ENCODE results near the gene CACNA1C.

DNA sequence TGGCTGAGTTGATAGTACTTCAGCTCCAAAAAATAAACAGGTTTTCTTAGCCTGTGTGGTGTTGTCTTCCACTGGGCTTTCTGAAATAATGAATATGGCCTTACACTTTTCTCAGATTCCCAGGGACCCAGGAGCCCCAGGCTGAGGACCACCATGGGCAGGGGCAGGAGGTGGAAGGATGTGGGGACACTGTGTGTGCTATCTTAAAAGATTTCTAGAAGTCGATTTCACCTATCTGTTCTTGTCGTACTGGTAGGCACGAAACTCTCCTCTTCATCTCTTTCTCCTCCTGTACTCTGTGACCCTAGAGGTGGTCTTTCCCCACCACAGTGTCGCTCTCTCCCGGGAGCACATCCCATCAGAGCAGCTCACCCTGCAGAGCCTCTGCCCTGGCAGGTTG, 634.3 kb downstream of the CACNA1C start:
- TF ChIP-seq POLR2A (IDR thresholded peaks at IDR 0.05; ENCODE audit: low read depth, low read length) (no peak), POLR2AphosphoS5 (IDR thresholded peaks at IDR 0.05; ENCODE audit: low read depth, low read length) (no peak), POU2F2 (IDR thresholded peaks at IDR 0.05; ENCODE audit: low read depth, low read length) (no peak), TAF1 (IDR thresholded peaks at IDR 0.05; ENCODE audit: low read depth, low read length) (no peak), PAX5 (IDR thresholded peaks at IDR 0.05; ENCODE audit: insufficient read depth, low read length, severe bottlenecking) (no peak)

All from GM12891 (cell line).